ENCODE results near the gene ZNF300. TPM values are rescaled to one million over a fixed set of nuclear protein-coding genes. Genes with fewer than 3 reads are reported as not detected.

ZNF300 gene
- total and polyA plus RNA-seq, 2 of the 13 experiments (the other 11 are each of a cell fraction or from before 2014, with no cell fraction given), result 2.7 to 6.8 TPM

DNA sequence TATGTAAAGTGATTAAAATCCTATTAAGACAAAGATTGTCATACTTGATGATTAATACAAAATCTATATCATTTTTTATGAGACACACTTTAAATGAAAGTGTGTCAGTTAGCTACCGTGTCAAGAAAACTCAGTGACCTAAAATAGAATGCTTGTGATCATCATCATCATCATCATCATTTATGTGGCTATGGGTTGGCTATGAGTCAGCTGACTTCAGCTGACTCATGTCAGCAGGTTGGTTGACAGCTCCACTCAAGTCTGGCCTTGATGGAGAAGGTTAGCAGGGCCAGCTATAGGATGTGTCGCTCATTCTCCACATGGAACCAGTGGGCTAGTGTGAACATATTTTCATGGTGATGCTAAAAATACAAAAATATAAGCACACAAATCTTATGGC, 43.8 kb upstream of the ZNF300 start:
- H3K4me3 ChIP-seq (replicated peaks in 1 of 3; ENCODE audit: insufficient read depth in 1 of 3, low read depth in 2 of 3, low read length in 3 of 3), result no peak overlapping the region

More for the DNA sequence above, 43.8 kb upstream of the ZNF300 start:
- in situ Hi-C loops (cut with HindIII; ENCODE audit: extremely low pct_ligation_motif_present, low pct_unique_long_range_greater_than_20kb) (no loop called here), intact Hi-C loops (cut with micrococcal nuclease; ENCODE audit: unreplicated experiment) (no loop called here)
- no peak for TF ChIP-seq ZNF549 (CRISPR knock-in tag; IDR thresholded peaks at IDR 0.05)
- no peak for TF ChIP-seq NFKB2 (CRISPR knock-in tag; IDR thresholded peaks at IDR 0.05; ENCODE audit: borderline replicate concordance)
- no peak for TF ChIP-seq MAFF (IDR thresholded peaks at IDR 0.05; ENCODE audit: low read depth, low read length)
- no peak for TF ChIP-seq ZNF572 (CRISPR knock-in tag; IDR thresholded peaks at IDR 0.05)
- TF ChIP-seq SNAPC4 (CRISPR knock-in tag; IDR thresholded peaks at IDR 0.05), result no peak
- no peak for TF ChIP-seq ZNF709 (CRISPR knock-in tag; IDR thresholded peaks at IDR 0.05)
- no peak for TF ChIP-seq DNMT1 (CRISPR knock-in tag; IDR thresholded peaks at IDR 0.05)
- no peak for TF ChIP-seq ZNF563 (CRISPR knock-in tag; IDR thresholded peaks at IDR 0.05)
- no peak for TF ChIP-seq KDM5B (CRISPR knock-in tag; IDR thresholded peaks at IDR 0.05; ENCODE audit: borderline replicate concordance)
- TF ChIP-seq, protein P1, sequence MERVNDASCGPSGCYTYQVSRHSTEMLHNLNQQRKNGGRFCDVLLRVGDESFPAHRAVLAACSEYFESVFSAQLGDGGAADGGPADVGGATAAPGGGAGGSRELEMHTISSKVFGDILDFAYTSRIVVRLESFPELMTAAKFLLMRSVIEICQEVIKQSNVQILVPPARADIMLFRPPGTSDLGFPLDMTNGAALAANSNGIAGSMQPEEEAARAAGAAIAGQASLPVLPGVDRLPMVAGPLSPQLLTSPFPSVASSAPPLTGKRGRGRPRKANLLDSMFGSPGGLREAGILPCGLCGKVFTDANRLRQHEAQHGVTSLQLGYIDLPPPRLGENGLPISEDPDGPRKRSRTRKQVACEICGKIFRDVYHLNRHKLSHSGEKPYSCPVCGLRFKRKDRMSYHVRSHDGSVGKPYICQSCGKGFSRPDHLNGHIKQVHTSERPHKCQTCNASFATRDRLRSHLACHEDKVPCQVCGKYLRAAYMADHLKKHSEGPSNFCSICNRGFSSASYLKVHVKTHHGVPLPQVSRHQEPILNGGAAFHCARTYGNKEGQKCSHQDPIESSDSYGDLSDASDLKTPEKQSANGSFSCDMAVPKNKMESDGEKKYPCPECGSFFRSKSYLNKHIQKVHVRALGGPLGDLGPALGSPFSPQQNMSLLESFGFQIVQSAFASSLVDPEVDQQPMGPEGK (CRISPR knock-in tag; IDR thresholded peaks at IDR 0.05), result no peak
- TF ChIP-seq NAIF1 (CRISPR knock-in tag; IDR thresholded peaks at IDR 0.05; ENCODE audit: borderline replicate concordance), result no peak
- no peak for TF ChIP-seq SMYD3 (CRISPR knock-in tag; IDR thresholded peaks at IDR 0.05)
- TF ChIP-seq, protein P2, sequence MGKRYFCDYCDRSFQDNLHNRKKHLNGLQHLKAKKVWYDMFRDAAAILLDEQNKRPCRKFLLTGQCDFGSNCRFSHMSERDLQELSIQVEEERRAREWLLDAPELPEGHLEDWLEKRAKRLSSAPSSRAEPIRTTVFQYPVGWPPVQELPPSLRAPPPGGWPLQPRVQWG (CRISPR knock-in tag; IDR thresholded peaks at IDR 0.05; ENCODE audit: borderline replicate concordance, low read depth), result no peak
- no peak for TF ChIP-seq THAP11 (CRISPR knock-in tag; IDR thresholded peaks at IDR 0.05)
- TF ChIP-seq ZNF256 (CRISPR knock-in tag; conservative IDR thresholded peaks at IDR 0.05), result no peak
- H3K9ac ChIP-seq (ENCODE audit: insufficient read depth, low read depth, low read length), result no peak overlapping the region
- no peak overlapping the region for H3K4me2 ChIP-seq (ENCODE audit: low read depth, low read length)
- no peak for DNase-seq (ENCODE audit: low spot score)
- no peak for FAIRE-seq
- H3K4me1 ChIP-seq (ENCODE audit: insufficient read depth, low read length), result no peaks in the 10 kb centered on the region
- ChIA-PET CTCF (ENCODE audit: low intra/inter-chr PET ratio, low total read pairs) (no interaction called here), POLR2A (no interaction called here)
- H3K27ac ChIP-seq (ENCODE audit: extremely low read length, insufficient read depth, low read length), result no peak overlapping the region
- no peaks in the 10 kb centered on the region for H3K79me2 ChIP-seq (ENCODE audit: insufficient read depth, low read length)
- no peaks in the 10 kb centered on the region for H4K20me1 ChIP-seq (ENCODE audit: insufficient read depth, low read length)
- H3K27me3 ChIP-seq (ENCODE audit: control insufficient read depth in 1 of 2, insufficient read depth in 2 of 2, low read length in 2 of 2), result no peaks in the 10 kb centered on the region
- BruUV-seq (replicated peaks), result no TSS peak
- H2AFZ ChIP-seq (ENCODE audit: low read length), result no peak overlapping the region
- WGBS (ENCODE audit: low lambda C conversion rate), result 4% methylated on average over 2 of the region's 2 CpGs
- peaks cover 90% of the 10 kb centered on the region for H3K9me3 ChIP-seq (ENCODE audit: low read length)
- no peaks in the 10 kb centered on the region for H3K36me3 ChIP-seq (replicated peaks in 1 of 2; ENCODE audit: control insufficient read depth in 1 of 2, insufficient read depth in 2 of 2, low read length in 2 of 2)
- ATAC-seq, result no peak
